Spleen (tissue), 7 donors: ENCODE data around the gene CCDC7.

ENCODE experiments used
- CTCF ChIP-seq, 11 experiments: fragments of 200-600 bp in 7 of 11; fragments of 450-650 bp in 4 of 11; sonication (generic) in 4 of 11; IDR thresholded peaks in 8 of 11; conservative IDR thresholded peaks in 3 of 11; 1 replicate in 7 of 11; 2 replicates in 4 of 11; pipeline versions ENCODE4 v1.4.0 to v1.8.0; 2016 to 2021; ENCODE audit warnings: antibody characterized with exemption in 11 of 11, inconsistent platforms in 4 of 11, mild to moderate bottlenecking in 1 of 11
- POLR2A ChIP-seq, 3 donors: fragments of 450-650 bp; IDR thresholded peaks; one replicate each; pipeline ENCODE4 v1.5.1; 2017; ENCODE audit warnings: antibody characterized with exemption in 3 of 3, mild to moderate bottlenecking in 1 of 3
- POLR2AphosphoS5 ChIP-seq, 3 donors: sonication (generic); formaldehyde crosslinking; IDR thresholded peaks; one replicate each; pipeline ENCODE4 v1.5.1; 2017; ENCODE audit warnings: antibody characterized with exemption in 3 of 3
- donor health status: DM: no; HTN: no; CAD: no; lungs with moderate emphysema.
- donor health status: DM: no; HTN: no; CAD: no.
- donor health status: DM: no; HTN: no; CAD: no.

GRCh38 chr10:32415361-32415760, 30.6 kb upstream of the CCDC7 start:
- TF ChIP-seq POLR2A (IDR thresholded peaks at IDR 0.05) (no peak), CTCF (IDR thresholded peaks at IDR 0.05 in 8 of 11, conservative IDR thresholded peaks at IDR 0.05 in 3 of 11) (no peak), POLR2AphosphoS5 (IDR thresholded peaks at IDR 0.05) (no peak)
